Keratinocyte (primary cell): ENCODE measurements around the gene MAP6D1.

ENCODE experiments used
- CTCF ChIP-seq, 3 experiments: IDR thresholded peaks in 1 of 3; conservative IDR thresholded peaks in 1 of 3; optimal IDR thresholded peaks in 1 of 3; 2 replicates in 2 of 3; 3 replicates in 1 of 3; pipeline versions ENCODE3 to v1.5.1; 2011; ENCODE audit warnings: low read length in 3 of 3, mild to moderate bottlenecking in 3 of 3, moderate library complexity in 2 of 3, control low read depth in 1 of 3, inconsistent platforms in 1 of 3; ENCODE audit not compliant: insufficient read depth in 2 of 3; ENCODE audit errors: extremely low read depth in 1 of 3
- EZH2 ChIP-seq: IDR thresholded peaks from one replicate; pipeline ENCODE4 v1.6.1; 2012; ENCODE audit warnings: inconsistent platforms, mild to moderate bottlenecking, low read length, moderate library complexity

GRCh38 chr3:183792976-183793375 is 32.4 kb downstream of the MAP6D1 start:
- TF ChIP-seq CTCF (optimal IDR thresholded peaks at IDR 0.05 in 1 of 3, IDR thresholded peaks at IDR 0.05 in 1 of 3, conservative IDR thresholded peaks at IDR 0.05 in 1 of 3; ENCODE audit: extremely low read depth in 1 of 3, insufficient read depth in 2 of 3, low read length in 3 of 3), result no peak
- no peak for TF ChIP-seq EZH2
